ENCODE data around the gene STK35. TPM values are rescaled to one million over a fixed set of nuclear protein-coding genes. Genes with fewer than 3 reads are reported as not detected.

Gene STK35
- total and polyA plus RNA-seq, 8 donors = 3.5 to 10.7 (median 5.6) TPM

DNA sequence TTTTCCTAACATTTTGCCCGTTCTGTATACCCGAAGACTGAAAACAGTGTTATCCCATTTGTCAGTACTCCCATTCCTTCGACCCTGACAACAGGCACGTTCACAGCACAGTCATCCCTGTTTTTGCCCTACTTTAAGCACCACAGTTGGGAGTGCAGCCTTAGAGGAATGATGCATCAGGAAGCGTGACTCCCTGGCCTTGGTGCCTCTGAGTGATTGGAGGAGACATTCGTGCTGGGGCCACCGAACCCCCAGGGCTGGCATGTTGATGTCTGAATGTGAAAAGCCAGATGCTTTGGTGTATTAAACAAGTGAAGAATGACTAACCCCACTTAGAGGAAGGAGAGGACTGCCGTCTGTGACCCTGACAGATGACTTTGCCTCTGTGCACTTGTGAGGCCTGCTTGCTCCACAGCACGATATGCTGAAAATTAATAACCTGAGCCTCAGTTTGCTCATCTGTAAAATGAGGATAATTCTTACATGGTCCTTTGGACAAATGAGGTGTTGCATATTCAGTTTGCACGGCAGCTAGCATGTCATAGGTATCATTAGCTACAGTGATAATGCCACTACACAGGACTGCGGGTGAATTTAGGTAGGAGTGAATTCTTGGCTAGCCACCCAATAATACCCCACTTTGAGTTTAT, 36.0 kb downstream of the STK35 start:
- 87 to 89% methylated on average over 11 of the region's 11 CpGs for WGBS, 2 donors
- no peak for FAIRE-seq

DNA sequence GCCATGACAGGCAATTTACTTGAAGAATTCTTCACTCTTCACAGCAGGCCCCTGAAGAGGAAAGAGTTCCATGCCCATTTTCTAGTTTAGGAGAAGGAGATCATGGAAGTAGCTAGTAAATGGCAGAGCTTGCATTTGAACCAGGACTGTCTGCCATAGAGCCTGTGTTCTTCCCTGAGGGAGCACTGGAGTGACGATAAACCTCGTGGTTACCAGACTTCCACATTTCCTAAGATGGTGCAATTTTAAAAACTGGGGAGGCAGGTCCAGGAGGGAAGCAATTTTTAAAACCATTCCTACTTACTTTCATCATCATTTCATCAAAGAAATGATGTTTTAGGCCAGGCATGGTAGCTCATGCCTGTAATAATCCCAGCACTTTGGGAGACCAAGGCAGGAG, 36.8 kb downstream of the STK35 start:
- FAIRE-seq (no peak), ATAC-seq (no peak), DNase-seq (no peak)
- Histone ChIP-seq H3K4me1 (no peaks in the 10 kb centered on the region), H3K27me3 (no peaks in the 10 kb centered on the region), H3K27ac (no peak overlapping the region), H3K36me3 (no peaks in the 10 kb centered on the region), H3K4me3 (no peak overlapping the region), H3K9me3 (no peaks in the 10 kb centered on the region)
- 80 to 88% methylated on average over 2 of the region's 2 CpGs for WGBS, 2 donors
- intact Hi-C loops (cut with DNase I) = no loop called here
- TF ChIP-seq, protein P1, sequence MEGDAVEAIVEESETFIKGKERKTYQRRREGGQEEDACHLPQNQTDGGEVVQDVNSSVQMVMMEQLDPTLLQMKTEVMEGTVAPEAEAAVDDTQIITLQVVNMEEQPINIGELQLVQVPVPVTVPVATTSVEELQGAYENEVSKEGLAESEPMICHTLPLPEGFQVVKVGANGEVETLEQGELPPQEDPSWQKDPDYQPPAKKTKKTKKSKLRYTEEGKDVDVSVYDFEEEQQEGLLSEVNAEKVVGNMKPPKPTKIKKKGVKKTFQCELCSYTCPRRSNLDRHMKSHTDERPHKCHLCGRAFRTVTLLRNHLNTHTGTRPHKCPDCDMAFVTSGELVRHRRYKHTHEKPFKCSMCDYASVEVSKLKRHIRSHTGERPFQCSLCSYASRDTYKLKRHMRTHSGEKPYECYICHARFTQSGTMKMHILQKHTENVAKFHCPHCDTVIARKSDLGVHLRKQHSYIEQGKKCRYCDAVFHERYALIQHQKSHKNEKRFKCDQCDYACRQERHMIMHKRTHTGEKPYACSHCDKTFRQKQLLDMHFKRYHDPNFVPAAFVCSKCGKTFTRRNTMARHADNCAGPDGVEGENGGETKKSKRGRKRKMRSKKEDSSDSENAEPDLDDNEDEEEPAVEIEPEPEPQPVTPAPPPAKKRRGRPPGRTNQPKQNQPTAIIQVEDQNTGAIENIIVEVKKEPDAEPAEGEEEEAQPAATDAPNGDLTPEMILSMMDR (IDR thresholded peaks at IDR 0.05) = no peak

More for the DNA sequence above, 36.0 kb downstream of the STK35 start:
- no peaks in the 10 kb centered on the region for H3K4me1 ChIP-seq
- intact Hi-C loops (cut with DNase I) = no loop called here
- no peaks in the 10 kb centered on the region for H3K27me3 ChIP-seq
- H3K4me3 ChIP-seq = no peak overlapping the region
- ATAC-seq (no peak), DNase-seq (no peak)
- H3K27ac ChIP-seq = no peak overlapping the region
- TF ChIP-seq, protein P1 (IDR thresholded peaks at IDR 0.05) = no peak
- no peaks in the 10 kb centered on the region for H3K9me3 ChIP-seq
- H3K36me3 ChIP-seq = no peaks in the 10 kb centered on the region

DNA sequence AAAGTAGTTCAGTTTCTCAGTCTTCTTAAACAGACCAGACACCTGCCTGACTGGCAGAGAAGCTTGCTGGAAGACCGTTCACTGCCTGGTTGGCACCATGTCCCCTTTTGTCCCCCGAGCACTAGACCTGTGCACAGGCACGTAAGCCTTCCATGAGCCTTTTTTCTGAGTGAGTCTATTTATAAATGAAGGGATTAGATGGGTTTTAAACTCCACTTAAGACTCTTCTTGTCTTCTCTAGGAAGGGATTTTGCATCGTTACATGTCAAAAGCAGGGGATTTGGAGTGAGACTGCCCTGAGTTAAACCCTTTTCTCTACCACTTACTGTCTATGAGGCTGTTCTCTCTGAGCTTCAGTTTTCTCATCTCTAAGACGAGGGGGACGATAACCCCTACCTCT, 37.6 kb downstream of the STK35 start:
- DNase-seq (no peak), FAIRE-seq (no peak), ATAC-seq (no peak)
- 93 to 95% methylated on average over 6 of the region's 6 CpGs for WGBS, 2 donors
- H3K9me3 ChIP-seq = no peaks in the 10 kb centered on the region
- TF ChIP-seq, protein P1 (IDR thresholded peaks at IDR 0.05) = no peak
- peaks cover 0 to 8% (median 0%) of the 10 kb centered on the region in 3 donors for H3K36me3 ChIP-seq
- H3K27ac ChIP-seq = no peak overlapping the region
- no peaks in the 10 kb centered on the region for H3K4me1 ChIP-seq
- intact Hi-C loops (cut with DNase I) = no loop called here
- H3K4me3 ChIP-seq = no peak overlapping the region
- no peaks in the 10 kb centered on the region for H3K27me3 ChIP-seq

DNA sequence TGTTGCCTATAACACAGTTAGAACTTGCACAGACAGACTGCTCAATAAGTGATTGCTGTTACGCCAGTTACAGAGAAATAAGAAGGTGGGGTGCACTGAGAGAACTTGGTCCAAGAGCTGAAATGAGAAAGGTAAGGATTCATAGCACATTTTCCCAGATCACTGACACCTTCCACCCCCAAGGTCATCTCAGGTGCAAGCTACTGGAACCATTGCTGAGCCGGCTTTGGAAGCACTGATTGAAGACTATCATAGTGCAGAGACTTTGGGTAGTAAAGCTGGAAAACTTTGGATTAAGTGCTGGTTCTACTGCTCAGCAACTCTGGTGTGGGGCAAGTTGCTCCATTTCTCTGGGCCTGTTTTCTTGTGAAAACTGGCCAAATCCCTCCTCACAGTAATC, 38.1 kb downstream of the STK35 start:
- no peak overlapping the region for H3K4me3 ChIP-seq
- no peak for FAIRE-seq
- no peaks in the 10 kb centered on the region for H3K27me3 ChIP-seq
- no peak for DNase-seq
- TF ChIP-seq, protein P1 (IDR thresholded peaks at IDR 0.05) = no peak
- no peak overlapping the region for H3K27ac ChIP-seq
- H3K4me1 ChIP-seq = no peaks in the 10 kb centered on the region
- WGBS, 2 donors = 83 to 93% methylated on average over 2 of the region's 2 CpGs
- H3K36me3 ChIP-seq = peaks cover 0 to 13% (median 0%) of the 10 kb centered on the region in 3 donors
- no peak for ATAC-seq
- H3K9me3 ChIP-seq = no peaks in the 10 kb centered on the region
- intact Hi-C loops (cut with DNase I) = no loop called here

DNA sequence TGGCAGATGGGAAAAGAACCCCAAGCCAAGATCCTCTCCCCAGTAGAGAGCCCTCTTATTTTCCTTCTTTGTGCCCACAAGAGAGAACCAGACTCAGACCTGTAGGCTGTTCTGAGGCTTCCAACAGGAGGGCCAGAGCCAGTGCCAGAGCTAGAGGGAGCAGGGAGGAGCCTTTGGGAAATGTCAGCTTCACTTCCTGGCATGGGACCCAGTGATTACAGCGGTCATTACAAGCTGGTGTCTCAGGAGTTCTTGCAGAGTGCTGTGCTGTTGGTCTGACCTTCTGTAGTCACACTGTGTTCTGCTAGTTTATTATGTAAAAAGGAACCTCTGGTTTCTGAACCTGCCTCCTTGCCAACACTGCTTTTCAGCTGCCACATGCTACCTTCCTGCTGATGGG, 38.9 kb downstream of the STK35 start:
- Histone ChIP-seq H3K9me3 (no peaks in the 10 kb centered on the region), H3K4me1 (no peaks in the 10 kb centered on the region), H3K27ac (no peak overlapping the region), H3K4me3 (no peak overlapping the region), H3K36me3 (peaks cover 0 to 14% (median 0%) of the 10 kb centered on the region in 3 donors), H3K27me3 (no peaks in the 10 kb centered on the region)
- ATAC-seq (peak in 3 of 4 donors; percentile 28 to 67 (median 60)), FAIRE-seq (no peak), DNase-seq (peak in 2 of 6 donors; percentile 7 to 18)
- intact Hi-C loops (cut with DNase I) = no loop called here
- TF ChIP-seq, protein P1 (IDR thresholded peaks at IDR 0.05) = no peak
- 43 to 54% methylated on average over 1 of the region's 1 CpG for WGBS, 2 donors

Measured in pancreas (tissue), 10 donors.